ENCODE measurements around the gene MAPK1. TPM values are rescaled to one million over a fixed set of nuclear protein-coding genes. Genes with fewer than 3 reads are reported as not detected.
"Not testable (repeated sequence)": the region's sequence is repeated elsewhere in the genome, so short reads cannot be mapped to it uniquely, and the experiment has no call there.

The MAPK1 gene
- total RNA-seq, 1 experiment from 2014 or later: 49.9 TPM

DNA sequence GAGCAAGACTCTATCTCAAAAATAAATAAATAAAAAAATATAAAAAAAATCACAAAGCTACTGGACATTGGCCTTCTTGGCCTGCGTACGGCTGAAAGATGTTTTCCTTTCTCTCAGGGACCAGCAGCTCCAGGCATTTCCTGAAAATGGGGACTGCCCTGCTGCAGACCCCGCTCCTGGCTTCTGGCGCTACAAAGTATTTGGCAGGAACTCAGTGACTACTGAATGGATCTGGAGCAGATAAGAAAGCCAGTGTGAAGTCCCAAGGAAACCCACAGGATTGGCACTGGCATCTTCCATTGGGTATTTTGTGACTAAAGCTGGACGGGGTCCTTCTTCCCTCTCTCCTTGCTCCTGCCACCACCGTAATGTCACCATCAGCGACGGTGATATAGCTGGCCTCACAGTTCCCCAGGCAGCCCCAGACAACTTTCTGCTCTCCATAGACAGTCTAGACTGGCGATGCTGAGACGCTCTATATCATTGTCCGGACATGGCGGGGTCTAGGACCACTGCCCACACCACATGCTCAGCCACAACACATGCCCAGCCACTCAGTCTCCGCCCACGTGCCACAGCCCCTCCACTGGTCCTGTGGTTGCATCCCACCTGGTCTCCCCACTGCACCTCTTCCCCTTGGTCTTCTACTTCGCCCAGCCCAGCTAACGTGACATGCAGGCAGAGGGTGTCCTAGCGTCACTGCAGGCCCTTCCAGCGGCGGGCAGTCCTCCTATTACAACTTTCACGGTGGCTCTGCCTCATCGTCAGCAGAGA lies 109.2 kb downstream of the MAPK1 start:
- no peak for DNase-seq (ENCODE audit: low read depth)

DNA sequence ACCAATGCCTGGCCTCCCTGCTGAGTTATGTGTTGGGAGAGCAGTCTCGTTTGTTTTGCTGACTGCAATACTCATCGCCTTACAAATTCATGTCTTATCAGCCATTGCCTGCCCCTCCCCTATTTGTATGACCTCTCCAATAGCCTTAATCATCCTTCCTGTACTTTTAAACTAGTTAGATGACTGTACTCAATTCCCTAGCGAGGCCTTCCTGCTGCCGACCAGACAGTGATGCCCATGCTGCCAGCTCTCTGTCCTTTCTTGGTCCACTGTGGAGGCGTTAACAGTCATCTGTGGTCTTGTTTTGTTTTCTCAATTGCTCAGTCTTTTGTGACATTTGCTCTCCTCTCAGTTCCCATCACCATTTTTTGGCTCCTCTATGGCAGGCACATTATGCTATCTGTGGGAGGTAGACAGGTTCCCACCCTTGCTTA lies 111.6 kb downstream of the MAPK1 start:
- DNase-seq (ENCODE audit: low read depth): peak; percentile 45

DNA sequence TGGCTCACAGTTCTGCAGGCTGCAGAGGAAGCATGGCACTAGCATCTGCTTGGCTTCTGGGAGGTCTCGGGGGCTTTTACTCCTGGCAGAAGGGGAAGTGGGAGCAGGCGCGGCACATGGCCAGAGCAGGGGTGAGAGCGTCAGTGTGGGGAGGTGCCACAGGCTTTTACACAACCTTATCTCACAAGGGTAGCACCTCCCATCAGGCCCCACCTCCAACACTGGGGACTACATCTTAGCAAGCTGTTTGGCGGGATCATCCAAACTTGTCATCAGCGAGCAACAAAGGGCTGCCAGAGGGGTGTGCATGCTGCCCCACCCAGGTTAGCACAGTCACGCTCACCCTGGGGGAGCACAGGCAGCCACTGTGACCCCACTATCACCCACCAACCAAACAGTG lies 112.9 kb downstream of the MAPK1 start:
- DNase-seq (ENCODE audit: low read depth): no peak

DNA sequence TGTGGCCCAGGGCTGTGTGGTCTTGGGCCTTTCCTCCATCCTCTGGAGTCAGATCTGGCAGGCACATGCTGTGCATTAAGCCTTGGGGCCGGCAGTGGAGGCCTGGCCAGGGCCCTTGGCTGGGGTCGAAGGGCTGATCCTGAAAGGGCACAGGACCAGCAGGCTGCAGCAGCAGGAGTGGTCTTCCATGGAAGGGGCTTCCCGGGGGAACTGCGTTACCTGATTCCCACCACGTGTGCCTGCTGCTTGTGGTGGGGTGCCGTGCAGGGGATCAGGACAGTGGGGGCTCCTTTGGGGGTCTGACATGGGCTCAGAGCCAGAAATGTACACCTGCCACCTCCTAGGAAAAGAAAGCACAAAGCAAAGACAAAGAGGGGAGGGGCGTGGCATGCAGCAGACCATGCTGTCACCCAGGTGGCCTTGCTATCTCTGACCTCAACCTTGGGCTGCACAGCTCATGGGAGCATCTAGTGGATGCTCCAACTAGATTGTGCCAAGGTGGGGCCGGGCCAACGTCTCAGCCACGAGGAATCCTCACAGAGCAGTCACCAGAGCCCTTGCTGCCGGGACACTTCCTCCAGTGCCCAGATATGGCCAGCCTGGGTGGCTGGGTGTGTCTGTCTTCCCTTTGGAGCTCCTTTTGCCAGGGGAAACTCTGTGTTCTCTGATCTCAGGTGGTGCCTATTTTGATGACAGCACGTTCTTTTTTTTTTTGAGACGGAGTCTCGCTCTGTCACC lies 113.9 kb downstream of the MAPK1 start:
- no peak for DNase-seq (ENCODE audit: low read depth)

DNA sequence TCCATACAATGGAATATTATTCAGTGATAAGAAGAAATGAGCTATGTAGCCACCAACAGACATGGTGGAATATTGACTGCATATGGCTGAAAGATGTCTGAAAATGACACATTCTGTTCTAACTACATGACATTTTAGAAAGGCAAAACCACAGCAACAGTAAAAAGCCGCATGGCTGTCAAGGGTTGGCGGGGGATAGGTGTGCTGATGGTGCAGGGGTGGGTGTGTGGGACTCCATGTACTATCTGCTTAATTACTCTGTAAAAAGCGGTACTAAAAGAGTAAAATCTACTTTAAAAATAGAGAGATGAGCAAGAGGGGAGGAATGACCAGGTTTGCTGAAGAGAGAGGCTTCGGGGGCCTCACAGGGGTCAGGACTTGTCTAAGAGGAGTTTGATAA lies 115.2 kb downstream of the MAPK1 start:
- no peak for DNase-seq (ENCODE audit: low read depth)

DNA sequence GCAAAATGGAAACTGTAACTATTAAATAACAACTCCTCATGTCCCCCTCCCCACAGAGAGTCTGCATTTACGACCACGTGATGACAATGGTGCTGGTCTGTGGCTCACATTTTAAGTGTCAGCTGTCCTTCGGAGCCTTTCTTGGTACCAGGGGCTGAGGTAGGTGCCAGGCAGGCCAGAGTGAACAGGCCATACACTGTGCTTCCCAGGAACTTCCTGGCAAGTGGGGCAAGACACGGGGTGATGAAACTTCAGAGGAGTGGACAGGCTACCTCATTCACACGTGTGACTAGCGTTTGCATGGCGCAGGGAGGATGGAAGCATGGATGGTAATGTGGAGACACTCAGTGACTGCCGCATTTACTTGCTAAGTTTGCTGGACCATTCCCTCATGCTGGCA lies 121.5 kb downstream of the MAPK1 start:
- DNase-seq (ENCODE audit: low read depth): no peak

DNA sequence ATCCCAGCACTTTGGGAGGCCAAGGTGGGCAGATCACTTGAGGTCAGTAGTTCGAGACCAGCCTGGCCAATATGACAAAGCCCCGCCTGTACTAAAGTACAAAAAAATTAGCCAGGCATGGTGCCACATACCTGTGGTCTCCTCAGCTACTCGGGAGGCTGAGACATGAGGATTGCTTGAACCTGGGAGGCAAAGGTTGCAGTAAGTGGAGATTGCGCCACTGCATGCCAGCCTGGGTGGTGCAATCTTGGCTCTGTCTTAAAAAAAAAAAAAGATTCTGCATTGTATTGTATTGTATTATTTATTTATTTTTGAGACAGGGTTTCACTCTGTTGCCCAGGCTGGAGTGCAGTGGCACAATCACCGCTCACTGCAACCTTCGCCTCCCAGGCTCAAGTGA lies 122.5 kb downstream of the MAPK1 start:
- peak; percentile 21 for DNase-seq (ENCODE audit: low read depth)

DNA sequence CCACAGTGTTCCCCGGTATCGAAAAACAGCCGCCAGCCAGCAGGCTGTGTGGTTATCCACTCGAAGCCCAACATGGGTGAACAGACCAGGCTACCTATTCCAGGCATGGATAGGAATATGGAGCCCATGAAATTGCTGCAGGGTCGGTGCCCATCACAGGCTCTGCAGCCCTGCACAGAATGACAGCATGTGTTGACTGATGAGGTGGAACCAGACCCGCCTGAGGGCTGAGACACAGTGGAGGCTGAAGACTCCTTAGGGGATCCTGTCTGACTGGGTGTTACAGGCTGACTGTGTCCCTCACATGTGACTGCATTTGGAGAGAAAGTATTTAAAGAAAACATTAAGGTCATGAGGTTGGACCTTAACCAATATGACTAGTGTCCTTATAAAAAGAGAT lies 125.7 kb downstream of the MAPK1 start:
- peak; percentile 9 for DNase-seq (ENCODE audit: low read depth)

DNA sequence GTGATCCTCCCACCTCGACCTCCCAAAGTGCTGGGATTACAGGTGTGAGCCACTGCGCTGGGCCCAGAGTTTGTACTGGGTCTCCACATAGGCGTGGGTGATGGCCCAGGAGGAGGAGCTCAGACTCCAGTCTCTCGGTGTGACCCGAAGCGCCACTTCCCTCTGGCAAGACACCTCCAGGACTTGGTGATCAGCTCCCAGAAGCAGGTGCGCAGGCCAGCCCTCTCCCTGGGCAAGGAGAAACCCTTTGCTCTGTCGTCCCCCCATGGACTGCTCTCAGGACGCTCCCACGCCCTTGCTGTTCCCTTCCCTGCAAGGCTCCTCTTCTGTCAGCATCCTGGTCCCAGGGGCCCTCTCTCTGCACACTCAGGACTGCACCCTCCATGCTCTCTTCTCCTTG lies 126.4 kb downstream of the MAPK1 start:
- DNase-seq (ENCODE audit: low read depth): no peak

DNA sequence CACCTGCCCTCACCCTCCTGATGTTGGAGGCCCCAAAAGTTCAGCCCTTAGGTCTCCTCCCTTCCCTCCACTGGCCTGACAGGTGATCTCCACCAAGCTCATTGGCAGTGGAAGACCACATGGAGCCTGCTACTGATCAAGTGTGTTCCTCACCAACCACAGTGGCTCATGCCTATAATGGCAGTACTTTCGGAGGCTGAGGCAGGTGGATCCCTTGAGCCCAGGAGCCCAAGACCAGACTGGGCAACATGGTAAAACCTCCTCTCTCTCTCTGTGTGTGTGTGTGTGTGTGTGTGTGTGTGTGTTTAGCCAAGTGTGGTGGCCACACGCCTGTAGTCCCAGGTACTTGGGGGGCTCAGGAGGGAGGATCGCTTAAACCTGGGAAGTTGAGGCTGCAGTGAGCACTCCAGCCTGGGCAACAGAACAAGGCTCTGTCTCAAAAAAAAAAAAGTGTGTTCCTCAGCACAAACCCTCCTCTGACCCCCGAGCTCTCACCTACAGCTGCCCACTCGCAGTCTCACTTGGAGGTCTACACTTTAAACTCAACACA lies 127.5 kb downstream of the MAPK1 start:
- DNase-seq (ENCODE audit: low read depth): no peak

DNA sequence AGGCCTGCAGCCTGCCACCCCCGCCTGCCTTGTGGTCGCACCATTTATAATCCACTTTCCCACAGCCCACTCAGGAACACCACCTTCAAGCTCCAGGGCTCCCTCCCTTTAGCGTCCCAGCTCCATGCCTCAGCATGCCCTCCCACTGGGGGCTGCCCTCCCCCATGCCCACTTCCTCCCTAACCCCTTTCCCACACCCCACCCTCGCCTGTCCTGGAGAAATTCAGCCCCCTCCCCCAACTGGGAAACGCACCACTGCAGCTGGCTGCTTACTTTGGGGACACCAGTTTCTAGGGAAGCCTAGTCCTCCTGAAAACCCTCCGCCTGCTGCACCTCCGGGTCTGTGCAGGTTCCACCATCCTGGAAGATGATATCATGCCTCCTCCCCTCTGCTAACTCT lies 128.5 kb downstream of the MAPK1 start:
- DNase-seq (ENCODE audit: low read depth): no peak

DNA sequence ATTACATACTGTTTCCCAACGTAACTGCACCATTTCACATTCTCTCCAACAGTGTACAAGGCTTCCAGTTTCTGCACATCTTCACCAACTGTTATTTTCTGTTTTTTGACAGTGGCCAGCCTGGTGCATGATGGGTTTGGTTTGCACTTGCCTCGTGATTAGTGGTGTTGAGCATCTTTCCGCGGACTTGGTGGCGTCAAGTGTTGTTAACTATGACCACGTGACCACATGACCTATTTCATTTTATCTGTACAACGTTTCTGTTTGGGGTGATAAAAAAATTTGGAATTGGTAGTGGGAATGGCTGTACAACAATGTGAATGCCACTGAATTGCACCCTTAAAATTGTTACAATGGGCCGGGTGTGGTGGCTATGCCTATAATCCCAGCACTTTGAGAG lies 129.4 kb downstream of the MAPK1 start:
- DNase-seq (ENCODE audit: low read depth): no peak

DNA sequence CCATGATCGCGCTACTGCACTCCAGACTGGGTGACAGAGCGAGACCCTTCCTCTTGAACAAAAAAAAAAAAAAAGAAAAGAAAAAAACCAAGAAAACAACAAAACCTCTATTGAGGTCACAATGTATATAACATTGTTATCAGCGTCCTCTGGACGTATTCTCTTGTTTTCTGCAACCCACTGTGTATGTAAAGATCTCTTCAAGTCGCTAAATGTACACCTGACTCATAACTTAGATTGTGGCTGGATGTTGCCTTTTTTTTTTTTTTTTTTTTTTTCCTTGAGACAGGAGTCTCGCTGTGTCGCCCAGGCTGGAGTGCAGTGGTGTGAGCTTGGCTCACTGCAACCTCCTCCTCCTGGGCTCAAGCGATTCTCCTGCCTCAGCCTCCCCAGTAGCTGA lies 130.5 kb downstream of the MAPK1 start:
- DNase-seq (ENCODE audit: low read depth): no peak

DNA sequence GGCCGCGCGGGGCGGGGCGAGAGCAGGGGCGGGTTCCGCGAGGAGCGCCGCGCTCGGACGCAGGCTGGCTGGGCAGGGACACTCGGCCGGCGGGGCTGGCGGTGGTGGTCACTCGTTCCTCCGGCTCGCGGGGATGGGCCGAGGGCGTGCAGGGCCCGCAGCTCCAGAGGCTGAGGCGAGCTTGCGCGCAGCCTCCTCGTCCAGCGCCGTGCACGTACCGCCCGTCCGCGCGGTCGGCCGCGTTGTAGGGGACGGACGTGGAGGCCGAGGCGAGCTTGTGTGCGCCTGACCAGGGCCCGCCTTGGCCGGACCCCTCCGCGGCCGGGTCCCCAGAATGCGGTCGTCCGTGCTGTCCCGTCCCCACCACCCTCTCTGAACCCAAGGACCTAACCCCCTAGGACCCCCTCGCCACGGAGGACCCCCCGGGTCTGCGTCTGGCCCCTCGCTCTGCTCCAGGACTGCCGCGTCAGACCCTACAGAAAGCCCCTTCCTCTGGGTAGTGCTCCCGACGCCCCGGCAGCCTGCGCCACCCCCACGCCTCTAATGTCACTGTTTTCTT lies 131.3 kb downstream of the MAPK1 start:
- DNase-seq (ENCODE audit: low read depth): no peak

DNA sequence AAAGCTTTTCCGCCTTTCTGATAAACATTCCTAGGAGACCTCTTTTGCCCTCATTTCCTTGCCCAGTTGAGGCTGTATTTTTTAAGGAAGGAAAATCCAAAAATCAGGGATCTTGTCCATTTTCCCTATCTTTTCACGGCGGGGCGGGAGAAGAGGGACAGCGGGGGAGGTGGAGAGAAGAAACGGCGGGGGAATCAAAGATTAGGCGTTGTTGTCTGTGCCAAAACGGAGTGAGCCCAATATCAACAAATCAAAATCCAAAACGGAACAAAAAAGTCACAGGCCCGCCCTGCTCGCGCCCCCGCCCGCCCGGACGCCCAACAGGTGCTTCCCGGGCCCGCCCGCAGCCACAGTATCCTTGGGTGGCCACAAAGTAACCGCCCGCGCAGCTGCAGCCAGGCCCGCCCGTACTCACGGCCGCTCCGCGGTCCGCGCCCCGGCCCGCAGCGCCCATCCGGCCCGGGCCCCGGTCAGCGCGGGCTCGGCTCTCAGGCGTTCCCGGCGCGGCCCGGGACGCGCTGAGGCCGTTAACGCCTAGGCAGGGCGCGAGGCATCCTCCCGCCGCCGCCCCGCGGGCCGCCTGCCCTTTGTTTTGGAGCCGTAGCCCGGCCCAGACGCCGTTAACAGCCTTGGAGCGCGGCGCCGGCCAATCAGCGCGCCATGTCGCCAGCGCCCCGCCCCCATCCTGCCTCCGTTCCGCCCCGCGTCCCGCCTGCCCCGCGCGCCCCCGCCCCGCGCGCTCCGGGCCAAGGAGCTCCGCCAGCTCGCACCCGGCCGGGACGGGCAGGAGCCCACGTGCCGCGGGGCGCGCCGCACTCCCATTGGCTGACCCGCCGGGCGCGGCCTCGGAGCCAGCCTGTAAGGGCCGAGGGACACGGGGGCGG lies 132.0 kb downstream of the MAPK1 start, which contains the start of gene YPEL1:
YPEL1 (minus strand) TSS at position 595 of the 884 bp plus-strand sequence. CDS start 25,050 bp downstream, outside the sequence.
- DNase-seq (ENCODE audit: low read depth): peak; percentile 90

DNA sequence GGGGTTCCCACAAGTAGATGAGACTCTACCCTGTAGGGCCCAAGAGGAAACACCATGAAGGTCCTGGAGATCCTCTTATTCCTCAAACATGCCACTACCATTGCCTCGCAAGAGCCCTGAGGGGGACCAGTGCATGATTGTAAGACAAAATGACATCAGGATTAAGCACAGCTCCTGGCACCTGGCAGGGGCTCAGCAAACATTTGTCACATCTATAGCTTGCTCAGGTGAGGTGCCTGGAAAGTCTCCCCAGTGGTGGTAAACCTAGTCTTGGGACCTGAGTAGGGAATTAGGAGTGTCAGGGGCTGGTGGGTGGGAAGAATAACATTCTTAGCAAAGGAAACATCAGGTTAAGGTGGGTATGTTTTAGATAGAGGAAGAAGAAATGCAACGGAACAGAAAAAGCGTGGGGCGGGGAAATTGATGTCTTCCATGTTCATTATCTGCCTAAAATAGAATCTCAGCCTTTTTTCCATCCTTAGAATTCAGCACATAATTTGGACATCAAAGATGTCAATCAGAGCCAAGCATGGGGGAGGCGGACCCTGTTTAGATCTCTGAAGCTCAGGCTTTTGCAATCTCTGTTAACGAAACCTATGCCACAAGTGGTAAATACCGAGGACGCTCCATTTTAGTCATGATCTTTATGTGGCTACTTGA lies 132.8 kb downstream of the MAPK1 start:
- DNase-seq (ENCODE audit: low read depth): no peak

DNA sequence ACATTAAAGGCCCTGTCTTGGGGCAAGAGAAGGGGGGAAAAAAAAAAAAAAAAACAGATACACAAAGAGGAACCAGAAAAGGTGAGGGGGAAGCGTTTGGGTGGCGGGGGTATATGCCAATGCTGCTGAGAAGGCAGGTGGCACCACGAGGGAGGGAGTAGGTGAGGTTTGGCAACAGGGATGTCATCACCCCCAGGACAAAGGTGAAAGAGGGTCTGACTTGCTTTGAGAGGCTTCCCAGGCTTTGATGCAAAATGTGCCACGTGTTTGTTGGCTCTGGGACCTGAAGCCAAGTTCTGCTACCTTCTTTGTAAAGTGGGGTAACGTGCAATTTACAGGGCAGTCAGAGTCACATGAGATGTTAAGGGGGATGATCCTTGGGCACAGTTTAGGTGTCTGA lies 135.9 kb downstream of the MAPK1 start:
- no peak for DNase-seq (ENCODE audit: low read depth)

DNA sequence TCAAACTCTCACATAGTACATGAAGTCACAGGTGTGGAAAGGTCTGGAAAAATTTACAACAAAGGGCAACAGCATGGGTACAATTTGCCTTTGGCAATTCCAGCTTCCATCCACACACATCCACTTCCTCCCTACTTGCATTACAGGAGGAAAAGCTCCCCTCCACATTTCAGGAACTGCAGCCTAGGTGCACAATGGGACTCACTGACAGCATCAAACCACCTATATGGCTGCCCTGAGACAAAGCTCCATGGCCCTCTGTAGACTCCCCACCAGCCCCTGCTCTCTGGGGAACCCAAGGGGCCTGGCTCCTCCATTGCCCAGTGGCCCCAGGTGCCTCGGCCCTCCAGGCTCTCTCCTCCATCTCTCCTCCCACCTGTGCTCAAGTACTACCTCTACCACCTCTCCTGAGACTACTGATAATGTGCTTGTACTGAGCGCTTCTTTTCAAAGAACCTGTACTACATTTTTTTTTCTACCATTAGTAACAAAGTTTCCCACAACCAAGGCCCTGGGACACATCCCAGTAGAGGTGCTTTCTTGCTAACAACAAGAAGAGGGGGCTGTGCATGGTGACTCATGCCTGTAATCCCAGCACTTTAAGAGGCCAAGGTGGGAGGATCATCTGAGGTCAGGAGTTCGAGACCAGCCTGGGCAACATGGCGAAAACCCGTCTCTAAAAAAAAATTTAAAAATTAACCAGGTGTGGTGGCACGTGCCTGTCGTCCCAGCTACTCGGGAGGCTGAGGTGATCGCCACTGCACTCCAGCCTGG lies 136.7 kb downstream of the MAPK1 start:
- no peak for DNase-seq (ENCODE audit: low read depth)

DNA sequence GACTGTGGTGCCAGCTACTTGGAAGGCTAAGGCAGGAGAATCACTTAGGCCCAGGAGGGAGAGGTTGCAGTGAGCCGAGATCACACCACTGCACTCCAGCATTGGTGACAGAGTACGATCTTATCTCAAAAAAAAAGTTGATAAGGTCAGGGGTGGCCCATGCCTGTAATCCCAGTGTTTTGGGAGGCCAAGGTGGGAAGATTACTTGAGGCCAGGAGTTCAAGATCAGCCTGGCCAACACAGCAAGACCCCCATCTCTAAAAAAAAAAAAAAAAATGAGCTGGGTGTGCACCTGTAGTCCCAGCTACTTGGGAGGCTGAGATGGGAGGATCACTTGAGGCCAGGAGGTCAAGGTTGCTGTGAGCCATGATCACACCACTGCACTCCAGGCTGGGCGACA lies 138.3 kb downstream of the MAPK1 start:
- DNase-seq (ENCODE audit: low read depth): not testable (repeated sequence)

DNA sequence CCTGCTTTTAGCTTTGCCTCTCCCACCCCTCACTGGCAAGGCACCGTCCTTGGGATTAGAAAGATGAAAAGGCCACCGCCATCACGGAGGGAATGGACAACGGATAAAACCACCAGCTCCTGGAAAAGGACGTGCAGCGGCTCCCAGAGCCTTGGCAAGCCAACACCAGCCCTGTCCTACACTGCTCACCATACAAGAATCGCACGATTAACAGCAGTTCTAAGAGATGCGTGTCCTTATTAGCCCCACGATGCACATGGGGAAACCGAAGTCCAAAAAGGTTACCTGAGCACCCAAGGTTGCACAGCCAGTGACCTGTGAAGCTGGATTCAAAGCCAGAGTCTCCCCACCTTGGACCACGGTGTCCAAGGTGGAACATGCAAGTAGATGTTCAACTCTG lies 139.2 kb downstream of the MAPK1 start:
- DNase-seq (ENCODE audit: low read depth): no peak
